GM18868 (cell line): ENCODE measurements around the gene EHD3.

Experiments used
- ATAC-seq: cut with Tn5 transposase; IDR thresholded peaks from one replicate; pipeline ENCODE4 v1.9.1; 2021; ENCODE audit warnings: mild to moderate bottlenecking, moderate library complexity; ENCODE audit not compliant: unreplicated experiment

Gene EHD3

DNA sequence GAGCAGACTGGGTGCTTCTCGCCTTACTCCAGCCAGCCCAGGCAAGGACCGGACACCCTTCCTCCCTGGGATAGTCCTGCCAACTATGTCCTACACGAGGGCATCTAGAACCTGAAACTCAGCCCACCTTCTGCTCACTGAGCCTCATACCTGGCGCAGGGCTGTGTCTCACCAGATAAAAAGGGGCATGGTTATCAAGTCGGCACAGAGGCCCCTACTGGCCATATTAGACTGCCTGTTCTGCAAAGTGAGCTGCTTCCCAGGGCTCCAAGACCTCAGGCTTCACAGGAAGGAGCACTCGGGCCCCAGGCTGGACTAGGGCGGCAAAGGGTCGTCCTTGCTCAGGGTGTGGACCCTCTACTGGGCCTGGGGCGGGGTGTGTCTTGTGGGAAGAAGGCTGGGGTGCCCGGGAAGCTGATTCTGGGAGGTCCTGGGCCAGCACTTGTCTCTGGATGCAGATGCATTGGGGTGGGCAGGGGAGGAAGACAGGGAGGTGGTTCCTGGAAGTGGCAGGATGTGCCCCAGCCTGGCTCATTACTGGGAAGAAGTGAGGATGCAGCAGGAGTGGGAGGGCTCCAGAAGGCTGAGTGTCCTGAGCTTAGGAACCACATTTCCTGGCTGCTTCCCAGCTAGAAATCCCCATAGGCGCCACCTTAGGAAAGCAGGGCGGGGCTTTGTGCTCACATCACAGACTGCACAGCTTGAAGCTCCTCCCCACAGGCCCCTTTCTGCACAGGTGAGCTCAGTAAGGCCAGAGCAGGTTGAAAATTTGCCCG, 19.6 kb downstream of the EHD3 start:
- ATAC-seq: no peak

GRCh38 chr2:31254237-31255203, 20.6 kb downstream of the EHD3 start:
- no peak for ATAC-seq

DNA sequence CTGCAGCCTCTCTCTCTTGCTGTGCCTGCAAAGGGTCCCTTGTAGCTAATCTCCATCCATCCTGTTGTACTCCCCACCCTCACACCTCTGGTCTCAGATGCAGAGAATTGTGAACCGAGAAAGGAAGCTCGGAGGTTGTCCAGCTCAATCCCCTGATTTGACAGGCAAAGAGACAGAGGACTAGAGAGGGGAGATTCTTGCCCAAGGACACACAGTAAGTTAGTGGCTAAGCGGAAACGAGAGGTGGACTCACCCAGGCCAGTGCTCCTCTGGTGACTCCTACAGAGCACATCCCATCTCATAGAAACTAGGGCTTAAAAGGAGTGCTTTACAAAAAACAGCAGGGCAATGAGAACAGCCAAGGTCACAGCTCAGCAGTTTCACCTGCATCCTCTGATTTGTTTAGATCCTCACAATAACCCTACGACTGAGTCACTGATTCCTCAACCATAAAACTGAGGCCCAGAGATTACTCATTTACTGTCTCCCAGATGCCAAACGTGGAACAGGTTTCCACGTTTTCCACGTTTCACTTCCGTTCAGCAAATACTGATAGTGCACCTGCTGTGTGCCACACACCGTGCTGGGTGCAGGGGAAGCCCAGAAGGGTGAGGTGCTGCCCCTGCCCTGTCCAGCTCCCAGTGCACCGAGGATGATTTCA, 22.1 kb downstream of the EHD3 start:
- ATAC-seq: peak; percentile 64

DNA sequence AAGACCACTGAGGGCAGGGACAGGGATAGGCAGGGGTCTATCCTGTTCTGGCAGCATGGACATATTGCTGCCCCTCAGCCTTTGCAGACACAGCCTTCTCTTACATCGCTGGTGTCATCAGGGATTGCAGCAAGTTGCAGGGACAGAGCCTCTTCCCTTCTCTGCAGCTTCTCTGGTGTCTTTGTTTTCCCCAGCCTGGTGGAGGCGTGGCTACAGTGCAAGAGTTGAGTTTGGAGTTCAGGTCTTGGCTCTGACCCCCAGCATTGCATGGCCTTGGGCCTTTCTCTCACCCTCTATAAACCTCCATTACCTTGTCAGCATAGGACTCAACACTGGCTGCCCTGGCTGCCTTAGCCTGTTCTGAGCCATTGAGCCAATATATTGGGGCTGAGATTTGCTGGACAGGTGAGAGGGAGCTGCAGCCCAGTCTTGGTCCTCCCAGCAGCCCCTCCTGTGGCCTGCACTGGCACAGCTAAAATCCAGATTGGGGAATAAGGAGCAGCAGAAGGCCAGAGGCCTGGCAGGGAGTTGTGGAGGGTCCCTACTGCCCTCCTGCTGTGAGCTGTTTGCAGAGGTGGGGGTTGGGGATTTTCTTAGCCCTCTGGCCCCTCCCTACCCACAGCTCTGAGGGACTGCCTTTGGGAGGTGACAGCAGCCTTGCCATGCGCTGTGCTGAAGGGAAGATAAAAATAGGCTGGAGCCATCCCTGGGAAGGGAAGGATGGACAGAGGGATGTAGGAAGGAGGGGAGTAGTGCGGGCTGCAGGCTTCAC, 22.8 kb downstream of the EHD3 start:
- ATAC-seq: peak; percentile 2

DNA sequence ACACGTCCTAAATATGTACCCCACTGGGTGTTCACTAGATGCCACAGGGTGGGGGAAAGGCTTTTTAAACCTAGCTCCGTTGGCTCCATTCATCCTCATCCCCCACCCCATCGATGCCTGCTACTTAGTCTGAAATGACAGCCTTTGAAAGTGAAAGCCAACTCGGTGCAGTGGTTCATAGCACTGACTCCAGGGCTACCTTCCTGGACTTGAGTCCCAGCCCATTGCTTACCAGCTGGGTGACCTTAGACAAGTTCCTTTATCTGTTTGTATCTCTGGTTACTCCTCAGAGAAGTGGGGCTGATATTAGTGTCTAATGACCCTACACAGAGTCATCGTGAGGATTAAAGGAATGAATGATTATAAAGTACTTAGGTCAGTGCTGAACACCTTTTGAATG, 24.4 kb downstream of the EHD3 start:
- peak; percentile 44 for ATAC-seq

GRCh38 chr2:31259075-31259474, 25.1 kb downstream of the EHD3 start:
- ATAC-seq: no peak

DNA sequence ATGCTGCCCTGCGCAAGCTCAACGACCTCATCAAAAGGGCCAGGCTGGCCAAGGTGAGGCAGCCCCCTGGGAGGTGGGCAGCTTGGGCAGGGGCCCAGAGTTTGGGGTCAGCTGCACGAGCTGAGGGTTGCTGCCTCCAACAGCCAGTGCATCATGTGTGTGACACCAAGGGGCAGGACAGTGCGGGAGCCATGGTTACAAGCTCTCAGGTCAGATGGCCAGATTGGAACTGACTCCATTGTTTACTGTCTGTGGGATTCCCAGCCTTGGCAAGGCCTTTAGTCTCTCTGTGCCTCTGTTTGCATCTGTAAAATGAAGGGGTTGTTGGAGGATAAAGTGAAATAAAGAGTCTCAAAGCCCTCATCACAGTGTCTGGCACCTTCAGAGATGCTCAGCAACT, 26.9 kb downstream of the EHD3 start:
- no peak for ATAC-seq

DNA sequence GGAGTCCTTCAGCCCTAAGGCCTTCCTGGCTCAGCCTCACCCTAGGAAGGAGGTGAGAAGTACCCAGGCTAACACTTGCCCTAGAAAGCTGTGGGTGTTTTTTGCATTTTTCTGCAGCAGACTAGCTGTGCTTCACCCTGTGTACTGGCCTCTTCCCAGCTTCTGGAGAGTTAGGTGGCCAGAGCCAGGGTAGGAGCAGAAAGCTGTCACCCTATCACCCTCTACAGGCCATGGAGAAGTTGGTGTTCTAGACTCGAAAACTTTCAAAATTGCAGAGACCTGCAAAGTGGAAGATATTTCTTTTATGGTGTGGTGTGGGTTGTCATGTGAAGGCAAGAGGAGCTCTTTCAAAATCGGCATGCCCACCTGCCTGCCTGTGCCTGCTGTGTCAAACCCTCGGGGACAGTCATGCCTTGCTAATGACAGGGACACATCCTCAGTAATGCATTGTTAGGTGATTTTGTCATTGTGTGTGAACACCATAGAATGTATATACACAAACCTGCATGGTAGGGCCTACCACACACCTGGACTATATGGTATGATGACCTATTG, 29.8 kb downstream of the EHD3 start:
- ATAC-seq: no peak

DNA sequence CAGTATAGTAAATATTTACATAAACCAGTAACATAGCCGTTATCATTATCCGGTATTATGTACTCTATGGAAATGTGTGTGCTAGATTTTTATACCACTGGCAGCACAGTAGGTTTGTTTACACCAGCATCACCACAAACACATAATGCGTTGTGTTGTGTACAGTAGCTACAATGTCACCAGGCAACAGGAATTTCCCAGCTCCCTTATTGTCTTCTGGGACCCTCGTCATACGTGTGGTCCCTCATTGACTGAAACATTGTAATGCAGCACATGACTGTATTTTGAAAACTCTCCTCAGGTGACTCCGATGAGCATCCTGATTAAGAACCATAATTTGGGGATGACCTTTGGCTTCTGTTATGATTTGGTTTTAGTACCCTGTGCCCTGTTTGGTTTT, 31.3 kb downstream of the EHD3 start:
- ATAC-seq: no peak

GRCh38 chr2:31266804-31267203, 32.9 kb downstream of the EHD3 start:
- no peak for ATAC-seq

DNA sequence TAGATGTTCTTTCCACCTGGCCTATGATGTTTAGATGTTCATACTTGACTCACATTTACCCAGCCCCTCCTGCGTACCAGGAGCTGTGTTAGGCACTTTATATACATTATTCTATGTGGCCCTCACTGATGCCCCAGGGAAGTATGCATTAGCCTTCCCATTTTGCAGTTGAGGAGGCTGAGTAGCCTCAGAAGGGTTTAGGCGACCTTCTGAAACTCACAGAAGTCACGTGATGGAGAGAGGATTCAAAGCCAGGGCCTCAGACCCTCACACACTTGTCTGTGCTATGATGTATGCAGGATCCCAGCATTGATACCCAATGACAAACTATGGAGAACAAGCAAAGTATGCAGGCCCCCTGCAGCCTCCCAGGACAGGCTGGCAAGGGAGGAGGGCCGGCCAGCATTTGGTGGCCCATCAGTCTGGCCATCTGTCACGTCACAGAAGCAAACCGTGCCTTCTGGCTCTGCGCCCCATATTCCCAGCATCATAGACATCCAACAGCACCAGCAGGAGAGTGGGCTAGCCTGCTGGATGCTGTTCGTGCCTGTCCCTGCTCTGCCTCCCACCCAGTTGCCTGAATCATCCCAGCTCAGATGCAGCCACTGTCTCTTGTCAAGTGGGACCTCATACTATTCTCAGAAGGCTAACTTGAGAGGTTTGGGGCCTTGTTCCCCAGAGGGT, 33.6 kb downstream of the EHD3 start:
- no peak for ATAC-seq

DNA sequence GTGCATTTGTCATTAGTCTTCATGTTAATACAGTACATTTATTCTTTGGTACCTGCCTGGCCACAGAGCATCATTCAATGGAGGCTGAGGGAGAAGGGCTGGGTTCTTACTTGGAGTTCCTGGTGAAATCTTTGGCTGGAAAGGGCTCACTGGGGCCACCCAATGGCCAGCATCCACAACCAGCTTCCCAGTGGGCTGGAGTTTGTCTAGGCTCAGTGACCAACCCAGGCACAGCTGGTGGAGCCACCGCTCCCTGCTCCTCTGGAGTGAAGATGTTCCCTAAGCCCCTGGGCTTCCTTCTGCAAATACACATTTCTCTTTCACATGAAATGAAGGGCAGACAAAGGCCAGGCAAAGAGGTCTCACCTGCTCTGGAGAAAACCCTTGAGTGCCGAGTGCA, 34.4 kb downstream of the EHD3 start:
- ATAC-seq: no peak

- no peak for ATAC-seq
Measured at GRCh38 chr2:31269087-31269486, 35.1 kb downstream of the EHD3 start.

DNA sequence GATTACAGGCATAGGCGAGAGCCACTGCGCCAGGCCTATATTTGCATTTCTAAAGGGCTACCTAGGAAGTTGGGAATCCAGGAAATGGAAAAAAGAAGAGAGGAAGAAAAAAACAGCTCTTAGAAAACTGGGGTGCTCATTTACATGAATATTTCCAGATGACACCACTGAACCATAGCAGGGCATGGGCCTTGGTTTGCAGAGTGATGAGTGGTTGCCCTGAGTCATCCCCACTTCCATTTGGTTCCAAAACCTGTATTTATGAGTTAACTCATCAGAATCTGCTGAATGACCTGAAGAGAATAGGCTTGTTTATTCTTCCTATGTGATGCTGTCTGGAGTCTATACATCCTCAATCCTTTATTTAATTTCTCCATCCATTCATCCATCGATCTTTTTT, 36.2 kb downstream of the EHD3 start:
- ATAC-seq: no peak

- ATAC-seq: no peak
Measured at GRCh38 chr2:31270822-31271231, 36.9 kb downstream of the EHD3 start.

- no peak for ATAC-seq
Measured at GRCh38 chr2:31271851-31272267, 37.9 kb downstream of the EHD3 start.

DNA sequence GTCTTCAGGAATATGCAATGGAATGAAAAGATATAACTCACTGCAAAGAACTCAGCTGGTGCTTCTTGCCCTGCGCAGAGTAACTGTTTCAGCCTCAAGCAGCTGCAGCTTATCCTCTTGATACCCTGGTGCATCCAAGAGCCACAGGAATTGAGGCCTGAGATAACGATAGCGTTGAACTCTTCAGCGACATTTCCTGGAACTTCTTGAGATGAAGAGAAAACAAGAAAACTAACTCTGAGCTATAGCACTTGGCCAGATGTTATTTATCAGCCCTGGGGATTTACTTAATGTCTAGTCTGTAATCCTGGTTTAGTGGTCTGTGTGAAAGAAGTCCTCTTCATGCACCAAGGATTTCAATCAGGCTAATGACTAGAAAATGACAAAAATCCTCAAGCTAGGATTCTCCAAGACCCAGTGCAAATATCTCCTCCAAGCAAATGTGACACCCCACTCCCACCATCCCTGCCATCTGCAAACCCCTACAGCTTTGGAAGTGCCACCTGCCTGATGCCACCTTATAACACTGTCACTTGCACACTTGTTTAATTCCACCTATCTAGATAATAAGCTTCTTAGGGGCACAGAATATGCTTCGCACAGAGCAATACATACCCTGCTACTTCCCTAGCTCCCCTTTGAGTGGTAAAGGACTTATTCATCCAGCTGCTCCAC, 40.6 kb downstream of the EHD3 start:
- no peak for ATAC-seq

GRCh38 chr2:31275976-31276375, 42.0 kb downstream of the EHD3 start:
- no peak for ATAC-seq

DNA sequence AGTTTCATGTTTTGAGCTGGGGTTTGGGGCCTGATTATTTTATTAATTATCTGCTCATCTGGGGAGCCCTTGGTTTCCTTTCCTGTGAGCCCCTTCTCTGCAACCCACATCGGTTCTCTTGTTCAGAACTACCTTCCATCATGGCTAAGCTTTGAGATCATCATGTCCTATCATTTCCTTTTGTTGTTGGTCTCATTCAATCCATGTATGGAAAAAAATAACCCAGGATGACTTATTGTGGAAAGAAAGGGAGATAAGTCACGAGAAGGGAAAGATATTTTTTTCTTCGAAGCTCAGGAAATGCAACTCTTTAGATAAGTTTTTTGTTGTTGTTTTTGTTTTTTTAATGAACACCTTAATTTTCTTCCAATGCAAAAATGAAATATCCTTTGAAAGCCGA, 43.7 kb downstream of the EHD3 start:
- ATAC-seq: no peak
